MV-4-11 (cell line): ENCODE results near the gene NXNL1.

Experiments
- DNase-seq: peaks from one replicate; lab custom pipeline; 2025; lab: John Stamatoyannopoulos, UW

Gene NXNL1

GRCh38 chr19:17419621-17420474, 40.9 kb downstream of the NXNL1 start, which contains the start of gene MVB12A:
TSS of gene MVB12A (plus strand) at chr19:17420047. CDS start at chr19:17420136, 89 bp downstream.
- DNase-seq: peak; percentile 100

- DNase-seq: no peak
Measured at GRCh38 chr19:17419154-17419620, 41.5 kb downstream of the NXNL1 start.

- DNase-seq: no peak
Measured at GRCh38 chr19:17418710-17419109, 42.0 kb downstream of the NXNL1 start.

- no peak for DNase-seq
Measured at GRCh38 chr19:17415121-17415520, 45.6 kb downstream of the NXNL1 start.

GRCh38 chr19:17414097-17414496, 46.6 kb downstream of the NXNL1 start:
- no peak for DNase-seq

- DNase-seq: no peak
Measured at GRCh38 chr19:17411801-17412200, 48.9 kb downstream of the NXNL1 start.

GRCh38 chr19:17409990-17410389, 50.7 kb downstream of the NXNL1 start:
- no peak for DNase-seq

GRCh38 chr19:17406887-17407196, 53.9 kb downstream of the NXNL1 start:
- DNase-seq: no peak

- peak; percentile 92 for DNase-seq
Measured at GRCh38 chr19:17406046-17406886, 54.5 kb downstream of the NXNL1 start.
